ENCODE measurements around the gene PLEKHN1. TPM values are rescaled to one million over a fixed set of nuclear protein-coding genes. Genes with fewer than 3 reads are reported as not detected.

PLEKHN1 gene, protein sequence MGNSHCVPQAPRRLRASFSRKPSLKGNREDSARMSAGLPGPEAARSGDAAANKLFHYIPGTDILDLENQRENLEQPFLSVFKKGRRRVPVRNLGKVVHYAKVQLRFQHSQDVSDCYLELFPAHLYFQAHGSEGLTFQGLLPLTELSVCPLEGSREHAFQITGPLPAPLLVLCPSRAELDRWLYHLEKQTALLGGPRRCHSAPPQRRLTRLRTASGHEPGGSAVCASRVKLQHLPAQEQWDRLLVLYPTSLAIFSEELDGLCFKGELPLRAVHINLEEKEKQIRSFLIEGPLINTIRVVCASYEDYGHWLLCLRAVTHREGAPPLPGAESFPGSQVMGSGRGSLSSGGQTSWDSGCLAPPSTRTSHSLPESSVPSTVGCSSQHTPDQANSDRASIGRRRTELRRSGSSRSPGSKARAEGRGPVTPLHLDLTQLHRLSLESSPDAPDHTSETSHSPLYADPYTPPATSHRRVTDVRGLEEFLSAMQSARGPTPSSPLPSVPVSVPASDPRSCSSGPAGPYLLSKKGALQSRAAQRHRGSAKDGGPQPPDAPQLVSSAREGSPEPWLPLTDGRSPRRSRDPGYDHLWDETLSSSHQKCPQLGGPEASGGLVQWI
- total RNA-seq (1.1 TPM), polyA plus RNA-seq (4.2 TPM)

DNA sequence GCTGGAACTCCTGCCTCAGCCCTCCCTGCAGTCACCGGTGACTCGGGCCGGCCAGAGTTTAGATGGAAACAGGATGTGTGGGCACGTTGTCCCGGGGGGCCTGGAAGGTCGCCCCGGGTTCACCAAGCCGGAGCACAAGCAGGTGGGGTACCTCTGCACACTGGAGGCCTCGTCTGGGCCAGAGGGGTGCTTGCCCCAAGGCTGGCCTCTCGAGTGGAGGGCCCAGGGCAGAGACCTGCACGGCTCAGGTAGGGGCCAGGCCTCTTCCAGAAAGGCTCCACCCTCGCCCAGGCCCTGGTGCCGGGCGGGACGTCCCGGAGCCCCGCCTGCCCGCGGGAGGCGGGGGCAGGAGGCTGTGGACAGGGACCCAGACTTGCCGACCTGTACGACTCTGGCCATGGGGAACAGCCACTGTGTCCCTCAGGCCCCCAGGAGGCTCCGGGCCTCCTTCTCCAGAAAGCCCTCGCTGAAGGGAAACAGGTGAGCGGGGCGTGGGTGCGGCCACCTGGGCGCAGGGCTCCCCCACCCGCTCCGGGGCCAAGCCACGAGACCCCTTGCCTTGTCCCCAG, at the start of gene PLEKHN1:
PLEKHN1 (plus strand) TSS at position 348 of the 569 bp plus-strand sequence; CDS start at position 398, 50 bp downstream.
- no peak for DNase-seq (ENCODE audit: extremely low spot score)
- WGBS, result 13% methylated on average over 31 of the region's 31 CpGs
- H3K4me1 ChIP-seq (ENCODE audit: insufficient read depth), result no peaks in the 10 kb centered on the region
- H3K27ac ChIP-seq (ENCODE audit: low read depth), result peak within 1 kb of the TSS; percentile 65
- H3K4me3 ChIP-seq (ENCODE audit: low read depth, low read length), result peak within 1 kb of the TSS; percentile 57
- H3K36me3 ChIP-seq (ENCODE audit: insufficient read depth), result peaks cover 6% of the 10 kb centered on the region

DNA sequence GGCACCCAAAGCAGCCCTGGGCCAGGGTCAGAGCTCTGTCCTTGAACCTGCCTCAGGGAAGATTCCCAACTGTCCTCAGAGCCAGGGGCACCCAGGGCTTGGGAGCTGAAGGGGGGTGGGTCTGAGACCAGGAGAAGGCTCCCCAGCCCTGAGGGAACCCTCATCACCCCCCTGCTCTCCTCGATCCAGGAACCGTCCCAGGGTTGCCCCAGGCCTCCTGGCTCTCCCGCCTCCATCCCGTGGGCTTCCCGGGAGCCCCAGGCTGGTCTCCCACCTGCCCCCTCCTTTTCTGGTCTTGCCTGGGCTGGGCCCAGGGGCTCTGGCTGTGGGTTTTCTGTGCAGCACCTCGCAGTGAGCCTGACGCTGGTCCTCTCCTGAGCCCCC, 49.2 kb upstream of the PLEKHN1 start:
- no peaks in the 10 kb centered on the region for H3K36me3 ChIP-seq (ENCODE audit: insufficient read depth)
- DNase-seq (ENCODE audit: extremely low spot score), result no peak
- H3K4me1 ChIP-seq (ENCODE audit: insufficient read depth), result no peaks in the 10 kb centered on the region
- H3K4me3 ChIP-seq (ENCODE audit: low read depth, low read length), result no peak overlapping the region
- WGBS, result 31% methylated on average over 7 of the region's 7 CpGs
- H3K27ac ChIP-seq (ENCODE audit: low read depth), result no peak overlapping the region

DNA sequence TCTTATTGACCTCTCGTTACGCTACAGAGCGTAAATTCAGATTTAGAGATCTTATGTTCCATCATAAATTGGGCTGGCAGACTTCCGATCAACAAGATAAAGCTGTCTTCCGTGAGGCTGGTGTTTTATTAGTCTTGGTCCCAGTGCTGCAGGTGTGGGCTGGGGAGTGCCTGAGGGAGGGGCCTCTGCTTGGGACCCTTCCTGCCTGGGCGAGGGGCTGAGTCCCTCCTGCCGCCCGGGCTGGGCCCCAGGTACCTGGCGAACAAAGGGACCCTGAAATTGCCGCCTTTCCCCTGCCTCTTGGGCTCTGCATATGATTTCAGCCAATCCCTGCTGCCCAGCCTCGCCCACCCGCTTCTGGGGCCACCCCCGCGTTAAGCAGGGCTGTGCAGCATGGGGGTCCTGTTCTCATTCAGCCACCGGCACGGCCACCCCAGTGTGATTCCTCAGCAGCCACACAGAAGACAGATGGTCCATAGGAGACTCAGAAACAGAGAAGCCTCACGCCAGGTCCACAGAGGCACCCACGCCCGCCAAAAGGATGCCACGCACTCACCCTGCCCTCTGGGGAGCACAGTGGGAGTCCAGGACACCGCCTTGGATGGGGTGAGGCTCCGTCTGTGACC, 48.7 kb upstream of the PLEKHN1 start:
- no peaks in the 10 kb centered on the region for H3K36me3 ChIP-seq (ENCODE audit: insufficient read depth)
- H3K27ac ChIP-seq (ENCODE audit: low read depth), result no peak overlapping the region
- WGBS, result 50% methylated on average over 22 of the region's 22 CpGs
- no peak overlapping the region for H3K4me3 ChIP-seq (ENCODE audit: low read depth, low read length)
- no peak for DNase-seq (ENCODE audit: extremely low spot score)
- H3K4me1 ChIP-seq (ENCODE audit: insufficient read depth), result no peaks in the 10 kb centered on the region

DNA sequence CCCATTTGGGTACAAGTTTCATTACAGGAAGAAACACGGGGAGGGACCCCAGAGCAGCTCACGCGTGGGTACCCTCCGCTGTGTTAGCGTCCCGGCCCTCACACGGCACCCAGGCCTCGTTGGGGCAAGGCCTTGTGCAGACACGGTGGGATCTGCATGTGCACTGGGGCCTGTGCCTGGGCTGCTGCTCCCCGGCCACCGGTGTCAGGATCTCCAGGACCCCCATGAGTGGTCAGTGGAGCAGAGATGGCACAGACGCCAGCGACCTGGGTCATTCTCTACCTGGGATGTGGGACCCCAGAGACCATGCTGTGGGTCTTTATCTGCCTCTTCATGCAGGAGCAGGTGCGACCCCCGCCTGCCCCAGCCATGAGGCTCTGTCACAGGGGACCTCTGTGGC, 47.9 kb upstream of the PLEKHN1 start:
- no peaks in the 10 kb centered on the region for H3K4me1 ChIP-seq (ENCODE audit: insufficient read depth)
- H3K27ac ChIP-seq (ENCODE audit: low read depth), result no peak overlapping the region
- no peak for DNase-seq (ENCODE audit: extremely low spot score)
- H3K4me3 ChIP-seq (ENCODE audit: low read depth, low read length), result no peak overlapping the region
- no peaks in the 10 kb centered on the region for H3K36me3 ChIP-seq (ENCODE audit: insufficient read depth)
- WGBS, result 77% methylated on average over 15 of the region's 15 CpGs

DNA sequence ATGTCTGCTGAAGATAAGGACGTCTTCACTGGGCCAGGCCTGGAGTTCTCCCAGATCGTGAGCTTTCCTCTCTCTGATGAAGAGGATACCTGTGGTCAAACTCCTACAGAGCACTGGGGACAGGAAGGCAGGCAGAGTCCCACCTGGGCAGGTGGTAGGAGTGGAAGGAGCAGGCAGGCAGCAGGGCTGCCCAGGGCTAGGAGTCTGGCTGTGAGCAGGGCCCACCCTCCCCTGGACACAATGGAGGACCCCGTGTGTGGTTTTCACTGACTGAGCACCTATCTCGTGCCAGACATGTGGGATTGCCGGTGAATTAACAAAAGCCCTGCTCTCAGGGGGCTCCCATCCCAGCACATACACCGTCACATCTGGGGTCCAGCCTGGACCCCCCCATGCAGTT, 47.4 kb upstream of the PLEKHN1 start:
- no peaks in the 10 kb centered on the region for H3K4me1 ChIP-seq (ENCODE audit: insufficient read depth)

DNA sequence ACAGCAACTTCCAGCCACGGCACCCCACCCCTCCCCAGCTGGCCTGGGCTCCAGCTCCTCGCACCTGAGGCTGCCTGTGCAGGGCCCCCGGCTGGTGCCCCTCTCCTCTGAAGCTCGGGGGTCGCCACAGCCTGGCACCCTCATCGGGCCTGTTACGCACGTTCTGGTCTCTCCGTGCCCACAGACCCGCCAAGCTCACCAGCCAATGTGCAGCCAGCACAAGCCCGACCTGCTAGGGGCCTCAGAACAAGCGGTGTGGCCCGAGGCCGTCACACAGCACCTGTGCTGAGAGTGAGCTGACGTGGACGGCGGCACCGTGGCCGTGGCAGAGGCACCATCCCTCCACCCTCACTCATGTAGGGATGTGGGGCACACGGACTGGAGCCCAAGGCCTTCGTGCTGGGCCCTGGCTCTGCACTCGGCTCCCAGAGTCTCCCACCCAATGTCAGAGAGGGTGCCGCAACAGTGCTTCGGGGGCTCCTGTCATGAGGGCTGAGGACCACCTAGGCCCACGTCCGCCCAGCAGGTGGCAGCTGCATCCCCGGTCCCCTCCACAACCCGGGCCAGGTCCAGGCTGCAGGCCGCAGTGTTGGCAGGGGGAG, 46.9 kb upstream of the PLEKHN1 start:
- Histone ChIP-seq H3K36me3 (ENCODE audit: insufficient read depth) (no peaks in the 10 kb centered on the region), H3K4me1 (ENCODE audit: insufficient read depth) (no peaks in the 10 kb centered on the region), H3K4me3 (ENCODE audit: low read depth, low read length) (no peak overlapping the region), H3K27ac (ENCODE audit: low read depth) (no peak overlapping the region)
- 77% methylated on average over 29 of the region's 29 CpGs for WGBS
- no peak for DNase-seq (ENCODE audit: extremely low spot score)

More for the DNA sequence above, 47.4 kb upstream of the PLEKHN1 start:
- Histone ChIP-seq H3K27ac (ENCODE audit: low read depth) (no peak overlapping the region), H3K36me3 (ENCODE audit: insufficient read depth) (no peaks in the 10 kb centered on the region), H3K4me3 (ENCODE audit: low read depth, low read length) (no peak overlapping the region)
- 66% methylated on average over 6 of the region's 6 CpGs for WGBS
- no peak for DNase-seq (ENCODE audit: extremely low spot score)

DNA sequence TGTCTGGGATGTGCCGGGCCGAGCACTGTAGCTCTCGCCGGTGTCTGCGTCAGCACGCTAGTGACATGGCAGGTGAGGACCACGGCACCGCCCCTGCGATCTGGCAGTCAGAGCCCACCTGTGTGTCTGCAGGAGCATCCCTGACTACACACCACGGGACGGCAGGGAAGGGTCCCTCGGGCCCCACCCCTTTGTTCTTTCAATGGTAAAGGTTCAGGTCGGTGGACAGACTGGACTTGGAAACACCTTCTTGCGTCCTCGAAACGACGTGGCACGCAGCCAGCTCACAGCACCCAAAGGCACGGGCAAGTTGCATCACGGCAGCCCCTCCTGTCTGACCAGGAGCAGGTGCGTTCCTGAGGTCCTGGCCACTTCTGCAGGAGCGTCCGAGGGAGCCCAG, 46.3 kb upstream of the PLEKHN1 start:
- no peak for DNase-seq (ENCODE audit: extremely low spot score)
- H3K4me3 ChIP-seq (ENCODE audit: low read depth, low read length), result no peak overlapping the region
- H3K4me1 ChIP-seq (ENCODE audit: insufficient read depth), result no peaks in the 10 kb centered on the region
- no peaks in the 10 kb centered on the region for H3K36me3 ChIP-seq (ENCODE audit: insufficient read depth)
- no peak overlapping the region for H3K27ac ChIP-seq (ENCODE audit: low read depth)
- 59% methylated on average over 23 of the region's 23 CpGs for WGBS

DNA sequence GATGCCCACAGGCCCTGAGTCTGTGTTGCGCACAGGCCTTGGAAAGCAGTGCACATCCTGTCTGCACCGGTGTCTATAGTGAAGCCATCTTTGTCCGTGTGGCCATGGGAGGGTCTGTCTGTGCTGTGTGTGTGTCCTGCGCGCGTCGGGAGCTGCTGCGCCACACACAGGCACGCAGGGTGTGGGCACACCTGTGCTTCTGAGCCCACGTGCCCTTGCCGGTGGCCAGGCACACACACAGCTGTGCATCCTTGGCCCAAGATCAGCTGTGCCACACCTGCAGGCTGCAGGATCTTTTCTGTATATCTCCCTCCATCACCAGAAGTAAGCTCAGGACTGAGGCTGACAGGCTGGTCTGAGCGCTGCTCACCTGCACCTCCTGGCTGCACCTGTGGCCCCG, 45.8 kb upstream of the PLEKHN1 start:
- DNase-seq (ENCODE audit: extremely low spot score), result no peak
- no peaks in the 10 kb centered on the region for H3K36me3 ChIP-seq (ENCODE audit: insufficient read depth)
- no peaks in the 10 kb centered on the region for H3K4me1 ChIP-seq (ENCODE audit: insufficient read depth)
- no peak overlapping the region for H3K27ac ChIP-seq (ENCODE audit: low read depth)
- H3K4me3 ChIP-seq (ENCODE audit: low read depth, low read length), result no peak overlapping the region
- 20% methylated on average over 13 of the region's 13 CpGs for WGBS

DNA sequence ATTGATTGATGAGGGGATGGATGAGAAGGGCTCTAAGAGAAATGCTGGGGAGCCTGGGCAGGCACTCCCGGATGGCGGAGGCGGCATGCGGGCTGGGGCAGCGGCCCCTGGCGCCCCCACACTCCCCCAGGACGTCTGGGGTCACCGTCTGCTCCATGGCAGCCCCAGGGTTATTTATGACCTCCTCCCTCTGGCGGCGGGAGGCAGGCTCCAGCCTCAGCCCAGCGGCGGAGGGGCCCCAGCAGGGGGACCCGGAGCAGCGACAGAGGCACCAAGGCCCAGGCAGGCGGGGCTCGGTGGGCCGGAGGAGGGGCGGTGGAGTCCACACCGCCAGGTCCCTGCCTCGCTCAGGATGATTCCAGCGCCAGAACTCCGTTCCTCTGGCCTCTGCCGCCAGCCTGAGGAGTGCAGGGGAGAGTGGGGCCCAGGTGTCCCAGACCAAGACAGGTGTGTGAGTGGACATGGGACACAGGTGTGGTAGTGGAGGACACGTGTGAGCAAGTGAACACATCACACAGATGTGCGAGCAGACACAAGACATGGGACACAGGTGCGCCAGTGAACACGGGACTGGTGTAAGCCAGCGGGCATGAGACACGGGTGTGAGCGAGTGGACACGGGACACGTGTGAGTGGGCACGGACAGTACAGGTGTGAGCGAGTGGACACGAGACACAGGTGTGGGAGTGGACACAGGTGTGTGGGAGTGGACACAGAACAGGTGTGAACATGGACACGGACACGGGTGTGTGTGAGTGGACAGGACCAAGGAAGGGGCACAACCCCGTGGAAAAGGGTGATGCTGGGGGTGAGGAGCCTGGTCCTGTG, 45.1 kb upstream of the PLEKHN1 start:
- no peak for DNase-seq (ENCODE audit: extremely low spot score)
- H3K4me3 ChIP-seq (ENCODE audit: low read depth, low read length), result no peak overlapping the region
- H3K36me3 ChIP-seq (ENCODE audit: insufficient read depth), result no peaks in the 10 kb centered on the region
- 28% methylated on average over 38 of the region's 38 CpGs for WGBS
- no peak overlapping the region for H3K27ac ChIP-seq (ENCODE audit: low read depth)
- no peaks in the 10 kb centered on the region for H3K4me1 ChIP-seq (ENCODE audit: insufficient read depth)

DNA sequence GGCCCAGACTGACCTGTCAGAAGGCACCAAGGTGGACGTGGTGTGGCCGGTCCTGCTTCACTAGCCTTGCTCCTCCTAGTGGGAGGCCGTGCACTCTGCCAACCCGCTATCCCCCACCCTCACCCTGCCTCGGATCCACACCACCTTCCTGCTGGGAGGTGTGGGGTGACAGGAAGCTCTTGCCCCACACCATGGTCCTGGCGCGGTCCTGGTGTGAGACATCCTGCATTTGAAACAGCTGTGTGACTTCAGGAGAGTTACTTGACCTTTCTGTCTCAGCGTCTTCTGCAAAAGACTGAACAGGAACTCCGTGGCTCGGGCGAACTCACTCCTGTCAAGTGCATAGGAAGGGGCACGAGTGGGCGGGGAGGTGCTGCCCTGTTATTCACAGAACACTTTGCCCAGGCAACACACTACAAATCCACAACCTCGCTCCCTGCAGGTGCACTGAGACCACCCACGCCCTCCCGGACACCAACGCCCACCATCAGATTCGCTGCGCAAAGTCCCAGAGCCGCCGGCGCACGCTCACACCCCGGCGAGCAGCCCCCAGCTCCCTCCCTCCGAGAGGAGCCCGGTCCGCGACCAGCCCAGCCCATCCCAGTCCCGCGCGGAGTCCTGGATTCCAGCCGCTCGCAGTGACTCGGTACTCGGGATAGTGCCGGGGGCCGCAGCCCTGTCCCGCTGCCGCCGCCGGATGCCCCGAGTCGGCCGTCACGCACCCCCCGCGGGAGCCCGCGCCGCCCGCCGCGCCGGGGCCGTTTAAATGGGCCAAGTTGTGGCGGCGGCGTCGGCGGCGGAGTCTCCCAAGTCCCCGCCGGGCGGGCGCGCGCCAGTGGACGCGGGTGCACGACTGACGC, 42.9 kb upstream of the PLEKHN1 start, which contains the start of gene SAMD11:
SAMD11 (plus strand) TSS at position 793 of the 860 bp plus-strand sequence. CDS start 509 bp downstream, outside the sequence.
- Histone ChIP-seq H3K4me3 (ENCODE audit: low read depth, low read length) (peak within 1 kb of the TSS; percentile 66), H3K36me3 (ENCODE audit: insufficient read depth) (no peaks in the 10 kb centered on the region), H3K4me1 (ENCODE audit: insufficient read depth) (no peaks in the 10 kb centered on the region), H3K27ac (ENCODE audit: low read depth) (no peak within 1 kb of the TSS)
- 7% methylated on average over 72 of the region's 72 CpGs for WGBS
- no peak for DNase-seq (ENCODE audit: extremely low spot score)

DNA sequence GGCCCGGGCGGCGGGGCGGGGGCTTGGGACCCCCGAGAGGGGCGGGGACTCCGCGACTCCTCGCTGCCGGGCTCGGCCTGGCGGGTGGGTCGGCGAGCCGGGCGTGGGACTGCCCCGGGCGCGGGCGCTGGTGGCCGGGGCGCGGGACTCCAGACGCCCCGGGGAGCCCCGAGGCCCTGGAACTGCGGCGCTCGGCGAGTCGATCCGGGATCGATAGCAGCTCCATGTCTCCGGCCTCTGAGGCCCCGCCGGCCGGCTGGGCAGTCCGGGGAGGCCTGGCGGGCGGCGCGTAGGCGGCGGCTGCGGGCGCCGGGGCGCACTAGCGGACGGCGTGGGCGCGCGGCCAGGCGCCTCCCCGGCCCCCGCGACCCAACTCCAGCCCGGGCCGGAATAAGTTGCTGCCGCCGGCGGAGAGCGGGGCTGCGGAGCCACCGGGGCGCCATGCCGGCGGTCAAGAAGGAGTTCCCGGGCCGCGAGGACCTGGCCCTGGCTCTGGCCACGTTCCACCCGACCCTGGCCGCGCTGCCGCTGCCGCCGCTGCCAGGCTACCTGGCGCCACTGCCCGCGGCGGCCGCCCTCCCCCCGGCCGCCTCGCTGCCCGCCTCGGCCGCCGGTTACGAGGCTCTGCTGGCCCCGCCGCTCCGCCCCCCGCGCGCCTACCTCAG, 42.2 kb upstream of the PLEKHN1 start:
- Histone ChIP-seq H3K4me3 (ENCODE audit: low read depth, low read length) (peak overlapping the region; percentile 66), H3K27ac (ENCODE audit: low read depth) (no peak overlapping the region), H3K36me3 (ENCODE audit: insufficient read depth) (no peaks in the 10 kb centered on the region), H3K4me1 (ENCODE audit: insufficient read depth) (no peaks in the 10 kb centered on the region)
- no peak for DNase-seq (ENCODE audit: extremely low spot score)
- WGBS, result under 1% methylated on average over 98 of the region's 98 CpGs
